T follicular helper cell (primary cell): ENCODE data around the gene ERC2.

Source experiments
- DNase-seq: peaks from one replicate; pipeline ENCODE4 v3.0.0-alpha.2; 2020; ENCODE audit warnings: low read depth

Gene ERC2

GRCh38 chr3:56189536-56189935 lies 278.7 kb downstream of the ERC2 start:
- no peak for DNase-seq

GRCh38 chr3:56188201-56188600 lies 280.1 kb downstream of the ERC2 start:
- no peak for DNase-seq

- no peak for DNase-seq
Measured at GRCh38 chr3:56187051-56187450, 281.2 kb downstream of the ERC2 start.

GRCh38 chr3:56185827-56186226 lies 282.4 kb downstream of the ERC2 start:
- DNase-seq = no peak

GRCh38 chr3:56183529-56183928 lies 284.7 kb downstream of the ERC2 start:
- no peak for DNase-seq

- DNase-seq = no peak
Measured at GRCh38 chr3:56180433-56180832, 287.8 kb downstream of the ERC2 start.

- no peak for DNase-seq
Measured at GRCh38 chr3:56173601-56174000, 294.7 kb downstream of the ERC2 start.

- DNase-seq = no peak
Measured at GRCh38 chr3:56164436-56164835, 303.8 kb downstream of the ERC2 start.

GRCh38 chr3:56157693-56158362 lies 310.4 kb downstream of the ERC2 start:
- no peak for DNase-seq

- no peak for DNase-seq
Measured at GRCh38 chr3:56154297-56154696, 314.0 kb downstream of the ERC2 start.

- no peak for DNase-seq
Measured at GRCh38 chr3:56147354-56147753, 320.9 kb downstream of the ERC2 start.

- no peak for DNase-seq
Measured at GRCh38 chr3:56145410-56145809, 322.9 kb downstream of the ERC2 start.

- DNase-seq = no peak
Measured at GRCh38 chr3:56144805-56145204, 323.5 kb downstream of the ERC2 start.

- no peak for DNase-seq
Measured at GRCh38 chr3:56137415-56137814, 330.9 kb downstream of the ERC2 start.

GRCh38 chr3:56136514-56136913 lies 331.8 kb downstream of the ERC2 start:
- DNase-seq = no peak

GRCh38 chr3:56135941-56136340 lies 332.3 kb downstream of the ERC2 start:
- no peak for DNase-seq

- DNase-seq = no peak
Measured at GRCh38 chr3:56133423-56133822, 334.8 kb downstream of the ERC2 start.

- DNase-seq = no peak
Measured at GRCh38 chr3:56132762-56133161, 335.5 kb downstream of the ERC2 start.

GRCh38 chr3:56131974-56132590 lies 336.2 kb downstream of the ERC2 start:
- DNase-seq = no peak

- no peak for DNase-seq
Measured at GRCh38 chr3:56130036-56130435, 338.2 kb downstream of the ERC2 start.

- no peak for DNase-seq
Measured at GRCh38 chr3:56126632-56127031, 341.6 kb downstream of the ERC2 start.

- no peak for DNase-seq
Measured at GRCh38 chr3:56125358-56126005, 342.8 kb downstream of the ERC2 start.

- no peak for DNase-seq
Measured at GRCh38 chr3:56124546-56124945, 343.7 kb downstream of the ERC2 start.
